HG03135 (cell line): ENCODE measurements around the gene PXK.
A peak's percentile ranks its signal among the peaks of the same experiment; 100 is the strongest.

Experiments
- ATAC-seq: cut with Tn5 transposase; IDR thresholded peaks from one replicate; pipeline ENCODE4 v1.9.1; 2021; ENCODE audit warnings: mild to moderate bottlenecking, moderate library complexity; ENCODE audit not compliant: unreplicated experiment

Gene PXK

GRCh38 chr3:58346368-58346767 is 13.7 kb downstream of the PXK start:
- ATAC-seq = no peak

GRCh38 chr3:58347984-58348383 is 15.3 kb downstream of the PXK start:
- no peak for ATAC-seq

GRCh38 chr3:58349792-58350626 is 17.3 kb downstream of the PXK start:
- ATAC-seq = peak; percentile 84

- no peak for ATAC-seq
These were observed 17.9 kb downstream of the PXK start for GRCh38 chr3:58350627-58351013.

- ATAC-seq = no peak
These were observed 19.2 kb downstream of the PXK start for GRCh38 chr3:58351920-58352319.

GRCh38 chr3:58352626-58353025 is 19.9 kb downstream of the PXK start:
- ATAC-seq = no peak

GRCh38 chr3:58353722-58354553 is 21.2 kb downstream of the PXK start:
- ATAC-seq = no peak

GRCh38 chr3:58355179-58355578 is 22.5 kb downstream of the PXK start:
- ATAC-seq = peak; percentile 47

GRCh38 chr3:58356054-58356453 is 23.4 kb downstream of the PXK start:
- no peak for ATAC-seq

GRCh38 chr3:58357402-58357801 is 24.7 kb downstream of the PXK start:
- no peak for ATAC-seq

- no peak for ATAC-seq
These were observed 25.4 kb downstream of the PXK start for GRCh38 chr3:58358092-58358491.

GRCh38 chr3:58358808-58359207 is 26.1 kb downstream of the PXK start:
- no peak for ATAC-seq

- no peak for ATAC-seq
These were observed 26.9 kb downstream of the PXK start for GRCh38 chr3:58359621-58360020.

- no peak for ATAC-seq
These were observed 29.2 kb downstream of the PXK start for GRCh38 chr3:58361866-58362265.

GRCh38 chr3:58366699-58367098 is 34.0 kb downstream of the PXK start:
- ATAC-seq = no peak

GRCh38 chr3:58369038-58369437 is 36.3 kb downstream of the PXK start:
- ATAC-seq = no peak

GRCh38 chr3:58369876-58370275 is 37.2 kb downstream of the PXK start:
- no peak for ATAC-seq

- ATAC-seq = no peak
These were observed 37.7 kb downstream of the PXK start for GRCh38 chr3:58370407-58370806.

- no peak for ATAC-seq
These were observed 39.1 kb downstream of the PXK start for GRCh38 chr3:58371754-58372153.

- no peak for ATAC-seq
These were observed 42.6 kb downstream of the PXK start for GRCh38 chr3:58375254-58375653.

GRCh38 chr3:58377168-58377567 is 44.5 kb downstream of the PXK start:
- ATAC-seq = no peak

- ATAC-seq = no peak
These were observed 45.1 kb downstream of the PXK start for GRCh38 chr3:58377750-58378149.
